Myocyte (in vitro differentiated cells): ENCODE data around the gene LY9. TPM values are rescaled to one million over a fixed set of nuclear protein-coding genes. Genes with fewer than 3 reads are reported as not detected.
"Not testable (repeated sequence)": the region's sequence is repeated elsewhere in the genome, so short reads cannot be mapped to it uniquely, and the experiment has no call there.

Experiments
- DNase-seq: peaks from one replicate; pipeline ENCODE4 v3.0.0-alpha.2; 2012; ENCODE audit warnings: low read depth
- total RNA-seq: library from RNA; depleted of rRNA; stranded (reverse); fragments of >200 nt; gene quantifications from 2 replicates; pipeline ENCODE4 v1.2.3, GENCODE V29; 2014

LY9 gene
- total RNA-seq, 1 donor from 2014 or later, result not detected

- DNase-seq, result no peak
Measured at GRCh38 chr1:160774886-160775719, 20.9 kb upstream of the LY9 start.

GRCh38 chr1:160776178-160776577 is 19.8 kb upstream of the LY9 start:
- no peak for DNase-seq

GRCh38 chr1:160777486-160778089 is 18.4 kb upstream of the LY9 start:
- DNase-seq, result no peak

GRCh38 chr1:160778976-160779375 is 17.0 kb upstream of the LY9 start:
- DNase-seq, result no peak

GRCh38 chr1:160779626-160780397 is 16.2 kb upstream of the LY9 start:
- DNase-seq, result no peak

- no peak for DNase-seq
Measured at GRCh38 chr1:160780398-160780755, 15.6 kb upstream of the LY9 start.

- DNase-seq, result no peak
Measured at GRCh38 chr1:160781186-160781766, 14.7 kb upstream of the LY9 start.

GRCh38 chr1:160781914-160782689 is 13.9 kb upstream of the LY9 start:
- no peak for DNase-seq

- not testable (repeated sequence) for DNase-seq
Measured at GRCh38 chr1:160782988-160783765, 12.8 kb upstream of the LY9 start.

GRCh38 chr1:160789051-160789701 is 6.8 kb upstream of the LY9 start:
- no peak for DNase-seq

GRCh38 chr1:160789702-160790611 is 6.0 kb upstream of the LY9 start:
- no peak for DNase-seq

GRCh38 chr1:160794376-160794775 is 1.6 kb upstream of the LY9 start:
- no peak for DNase-seq

GRCh38 chr1:160797271-160797709 is 1.3 kb downstream of the LY9 start:
- DNase-seq, result no peak

GRCh38 chr1:160797861-160798273 is 1.9 kb downstream of the LY9 start:
- no peak for DNase-seq

- DNase-seq, result no peak
Measured at GRCh38 chr1:160798439-160798838, 2.5 kb downstream of the LY9 start.

- no peak for DNase-seq
Measured at GRCh38 chr1:160799641-160800040, 3.7 kb downstream of the LY9 start.

- DNase-seq, result no peak
Measured at GRCh38 chr1:160800142-160800541, 4.2 kb downstream of the LY9 start.

GRCh38 chr1:160800645-160801408 is 4.9 kb downstream of the LY9 start:
- no peak for DNase-seq
